NCI-H2196 treated with DMSO at 0.1 percent for 48 hours (cell line): ENCODE data around the gene TMEM87A.

ENCODE experiments used
- DNase-seq: peaks from one replicate; lab custom pipeline; 2025; ENCODE audit not compliant: unreplicated experiment; lab: John Stamatoyannopoulos, UW

The TMEM87A gene

DNA sequence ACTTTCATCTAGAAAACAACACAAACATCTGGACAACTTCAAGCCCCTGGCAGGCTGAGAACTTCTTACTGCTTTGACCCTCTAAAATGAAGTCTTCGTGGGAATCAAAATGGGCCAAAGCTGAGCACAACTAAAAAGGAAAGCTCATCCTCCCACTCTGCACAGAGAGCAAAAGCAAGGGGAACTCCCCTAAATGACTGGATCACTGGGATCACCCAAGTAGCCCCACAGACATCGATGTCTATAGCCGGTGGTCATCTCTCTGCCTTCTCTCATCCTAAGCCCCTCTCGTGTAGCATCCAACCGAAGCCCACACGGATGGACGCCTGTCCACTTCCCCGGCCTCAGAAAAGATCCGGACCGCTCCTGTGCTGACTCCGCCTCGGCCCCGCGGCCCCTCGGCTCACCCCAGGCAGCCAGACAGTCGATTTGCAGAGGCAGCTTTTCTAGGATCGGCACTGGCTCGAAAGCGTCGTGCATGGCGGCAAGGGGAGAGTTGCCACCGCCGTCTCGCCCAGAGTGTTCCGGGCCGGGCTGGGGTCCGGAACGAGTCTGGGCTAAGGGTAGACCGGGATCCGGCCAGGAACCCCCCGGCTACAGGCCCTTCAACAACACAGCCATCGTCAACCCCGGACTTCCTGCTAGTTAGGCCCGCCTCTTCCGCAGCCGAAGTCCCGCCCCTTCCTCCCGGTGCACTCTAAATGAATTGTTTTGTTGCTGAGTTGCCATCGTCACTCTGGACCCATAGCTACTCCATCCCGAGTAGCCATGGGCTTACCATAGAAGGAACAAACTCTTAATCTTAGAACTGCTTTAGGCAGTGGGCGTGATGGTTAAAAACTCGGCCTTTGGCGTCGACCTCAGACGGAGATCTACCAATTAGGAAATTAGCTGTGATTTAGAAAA is 65.3 kb downstream of the TMEM87A start, which contains the start of gene VPS39:
Gene VPS39 (minus strand): TSS at position 631 of the 906 bp plus-strand sequence. CDS start 151 bp downstream, at position 480.
- peak; percentile 56 for DNase-seq

DNA sequence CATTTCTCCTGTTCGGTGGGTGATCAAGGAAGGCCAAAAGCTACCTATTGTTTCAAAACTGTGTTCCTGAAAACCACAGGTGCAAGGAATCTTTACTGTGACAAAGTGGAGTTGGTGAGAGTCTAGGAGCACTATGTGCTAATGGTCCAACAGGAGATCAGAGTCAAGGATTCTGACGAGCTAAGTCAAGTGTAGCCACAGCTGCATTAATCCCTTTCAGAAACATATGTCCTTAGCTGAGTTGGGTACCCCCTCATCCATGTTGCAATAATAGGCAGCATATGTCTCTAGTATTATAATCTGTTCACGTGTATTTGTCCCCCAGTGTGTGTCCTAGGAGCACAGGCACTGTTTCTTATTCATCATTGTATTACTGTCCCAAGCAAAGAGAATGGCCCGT is 66.8 kb downstream of the TMEM87A start:
- no peak for DNase-seq

DNA sequence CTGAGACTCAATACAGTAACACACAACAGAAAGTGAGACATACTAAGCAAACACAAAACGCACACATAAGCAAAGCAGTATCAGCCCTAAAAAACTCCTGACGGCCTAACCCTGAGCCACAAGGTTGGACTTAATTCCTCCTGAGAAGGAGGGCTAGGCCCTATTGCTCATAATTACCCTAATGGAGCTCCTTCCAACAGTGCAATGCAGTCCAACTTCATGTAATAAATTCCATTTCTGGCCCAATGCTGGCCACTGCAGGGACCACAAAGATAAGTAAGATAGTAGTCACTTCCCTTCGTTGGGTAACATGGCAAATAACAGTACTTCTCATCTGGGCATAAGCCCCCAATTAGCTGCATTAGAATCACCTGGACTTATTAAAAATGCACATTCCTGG is 69.3 kb downstream of the TMEM87A start:
- no peak for DNase-seq

DNA sequence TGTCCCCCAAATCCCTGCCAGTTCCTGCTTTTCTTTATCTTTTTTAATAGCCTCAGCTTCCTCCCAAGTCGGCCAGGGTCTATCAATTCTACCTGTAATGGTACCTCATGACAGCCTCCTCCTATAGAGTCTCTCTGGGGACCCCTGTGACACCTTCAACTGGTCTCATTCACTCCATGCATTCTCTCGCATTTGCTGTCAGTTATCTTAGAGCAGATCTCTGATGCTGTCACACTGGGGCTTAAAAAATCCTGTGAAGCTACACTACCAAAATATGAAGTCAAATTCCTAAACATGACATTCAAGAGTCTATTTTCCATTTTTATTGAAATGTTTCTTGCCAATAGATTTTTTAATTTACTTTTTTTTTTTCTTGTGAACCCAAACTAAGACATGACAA is 70.6 kb downstream of the TMEM87A start:
- no peak for DNase-seq

DNA sequence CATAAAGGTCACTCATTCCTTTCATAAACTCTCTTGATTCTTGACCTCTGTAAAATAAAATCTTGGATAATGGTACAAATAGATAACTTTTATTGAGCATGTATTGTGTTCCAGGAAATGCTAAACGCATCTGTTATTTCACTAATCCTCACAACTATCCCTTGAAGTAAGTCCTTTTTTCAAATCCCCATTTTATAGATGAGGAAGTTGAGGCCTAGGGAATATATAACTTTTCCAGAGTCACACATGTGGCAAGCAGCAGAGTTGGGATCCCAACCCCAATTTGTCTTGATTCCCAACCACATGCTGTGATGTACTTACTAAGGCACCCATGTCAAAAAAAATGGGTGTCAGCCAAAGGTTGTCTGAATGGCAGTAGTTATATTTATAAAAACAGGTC is 71.4 kb downstream of the TMEM87A start:
- DNase-seq = no peak

DNA sequence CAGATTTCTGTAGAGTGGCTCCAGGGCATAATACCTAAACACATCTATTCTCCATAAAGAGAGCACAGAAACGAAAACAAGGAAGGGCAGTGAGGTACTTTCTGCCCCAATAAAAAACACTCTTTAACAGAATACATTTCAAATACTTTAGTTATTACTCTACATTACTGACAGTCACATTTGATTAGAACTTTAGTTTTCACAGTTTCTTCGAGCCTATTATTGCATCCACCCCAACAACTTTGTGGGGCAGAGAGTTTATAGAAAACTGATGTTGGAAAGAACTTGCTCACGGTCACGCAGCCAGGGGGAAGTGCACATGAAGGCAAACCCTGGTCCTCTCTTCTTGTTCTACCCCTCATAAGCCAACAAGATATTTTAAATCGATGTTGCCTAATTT is 74.1 kb downstream of the TMEM87A start:
- no peak for DNase-seq

DNA sequence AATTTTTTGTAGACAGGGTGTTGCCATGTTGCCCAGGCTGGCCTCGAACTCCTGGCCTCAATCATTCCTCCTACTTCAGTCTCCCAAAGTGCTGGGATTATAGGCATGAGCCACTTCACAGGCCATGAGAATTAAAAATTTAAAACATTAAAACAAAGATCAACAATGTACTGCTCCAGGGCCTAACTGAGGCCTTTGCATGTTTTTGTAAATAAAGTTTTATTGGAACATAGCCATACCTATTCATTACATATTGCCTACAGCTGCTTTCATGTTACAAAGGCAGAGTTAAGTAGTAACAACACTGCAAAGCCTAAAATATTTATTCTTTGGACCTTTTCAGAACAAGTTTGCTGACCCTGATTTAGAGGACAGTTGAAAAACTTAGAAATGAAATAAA is 74.7 kb downstream of the TMEM87A start:
- no peak for DNase-seq

DNA sequence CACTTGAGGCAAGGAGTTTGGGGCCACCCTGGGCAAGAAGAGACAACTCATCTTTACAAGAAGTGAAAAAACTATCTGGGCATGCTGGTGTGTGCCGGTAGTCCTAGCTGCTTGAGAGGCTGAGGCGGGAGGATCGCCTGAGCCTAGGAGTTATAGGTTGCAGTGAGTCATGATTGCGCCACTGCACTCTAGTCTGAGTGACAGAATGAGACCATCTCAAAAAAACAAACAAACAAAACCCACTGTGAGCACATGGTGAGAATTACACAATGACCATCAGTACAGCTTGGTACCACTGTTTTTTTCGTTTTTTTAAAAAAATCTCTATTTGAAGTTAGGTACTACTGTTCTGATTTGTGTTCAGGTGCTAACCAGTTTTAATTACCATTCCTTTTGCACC is 78.7 kb downstream of the TMEM87A start:
- no peak for DNase-seq

DNA sequence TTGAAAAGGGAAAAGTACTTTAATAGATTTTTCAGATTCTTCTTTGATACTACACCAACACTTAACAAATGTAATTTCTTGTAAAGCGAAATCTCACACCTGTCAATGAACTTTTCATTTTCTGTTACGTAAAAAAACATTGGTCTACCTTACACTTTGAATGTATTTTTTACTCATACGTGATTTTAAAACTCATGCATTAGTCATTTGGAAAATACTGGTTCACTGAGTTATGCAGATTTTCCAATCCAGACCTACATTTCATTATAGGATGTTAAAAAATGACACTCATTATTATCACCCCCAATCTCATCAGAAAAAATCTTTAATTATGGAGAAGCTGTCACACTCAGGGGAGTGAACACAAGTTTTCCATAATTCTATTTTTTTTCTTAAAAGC is 79.8 kb downstream of the TMEM87A start:
- DNase-seq = no peak

DNA sequence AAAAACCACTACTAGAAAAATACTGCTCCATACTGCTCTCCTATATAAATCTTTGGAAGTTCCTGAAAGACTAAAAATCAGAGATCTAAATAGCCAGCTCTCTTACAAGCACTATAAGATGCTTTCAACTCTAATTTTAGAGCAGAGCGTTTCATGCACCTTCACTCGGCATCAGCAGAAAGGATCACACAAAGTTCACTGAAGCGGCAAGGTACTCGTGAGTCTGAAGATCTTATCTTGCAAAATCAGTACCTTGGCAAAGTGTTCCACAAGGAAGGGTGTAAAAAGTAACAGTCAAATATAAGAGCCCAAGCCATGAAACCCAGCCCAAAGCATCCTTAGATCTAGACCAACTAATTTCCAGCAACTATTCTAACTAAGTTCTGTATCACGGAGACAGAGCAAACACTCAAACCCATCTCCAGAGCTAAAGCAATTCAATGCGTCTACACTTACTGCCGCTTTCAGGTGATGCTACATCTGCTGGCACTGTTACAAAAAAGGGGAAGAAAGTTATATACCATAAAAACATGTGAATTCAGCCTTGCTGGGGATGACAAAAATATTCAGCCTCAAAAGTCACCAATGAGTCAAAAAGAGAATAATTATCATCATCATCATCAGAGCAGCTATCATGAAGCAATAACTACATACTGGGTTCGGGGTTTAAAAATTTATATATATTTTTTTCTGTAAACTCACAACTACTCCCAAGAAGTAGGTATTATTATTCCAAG is 81.5 kb downstream of the TMEM87A start:
- no peak for DNase-seq

DNA sequence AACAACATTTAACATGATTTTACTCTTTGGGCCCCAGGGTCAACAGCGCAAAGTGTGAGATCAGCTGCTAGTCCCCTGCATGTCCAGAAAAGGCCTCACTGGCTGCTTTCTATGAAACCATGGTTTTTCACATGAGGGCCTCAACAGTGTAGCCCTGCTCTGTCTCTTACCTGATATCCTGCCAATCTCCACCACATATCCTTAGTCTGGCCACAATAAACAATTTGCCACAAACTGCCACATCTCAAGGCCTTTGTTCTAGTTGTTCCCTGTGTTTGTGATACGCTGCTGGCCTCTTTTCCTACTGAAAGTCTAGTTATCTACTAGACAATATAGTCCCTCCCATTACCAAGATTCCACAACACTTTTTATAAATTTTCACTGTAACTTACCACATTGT is 82.9 kb downstream of the TMEM87A start:
- DNase-seq = no peak

DNA sequence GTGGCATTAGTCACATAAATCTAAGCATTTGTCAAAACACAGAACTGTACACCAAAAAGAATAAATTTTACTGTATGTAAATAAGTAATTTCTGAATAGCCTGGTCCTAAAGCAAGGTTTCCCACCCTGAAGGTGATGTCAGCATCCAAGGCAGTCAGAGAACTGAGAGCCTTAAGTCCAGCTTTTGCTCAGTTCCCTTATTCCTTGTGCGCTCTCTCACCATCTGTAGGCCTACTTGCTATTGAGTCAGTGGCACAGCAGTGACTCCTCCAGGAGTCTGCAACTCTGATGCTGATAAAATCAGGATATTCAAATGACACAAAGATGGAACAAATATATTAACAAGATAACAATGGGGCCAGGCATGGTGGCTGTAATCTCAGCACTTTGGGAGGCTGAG is 87.4 kb downstream of the TMEM87A start:
- DNase-seq = no peak

DNA sequence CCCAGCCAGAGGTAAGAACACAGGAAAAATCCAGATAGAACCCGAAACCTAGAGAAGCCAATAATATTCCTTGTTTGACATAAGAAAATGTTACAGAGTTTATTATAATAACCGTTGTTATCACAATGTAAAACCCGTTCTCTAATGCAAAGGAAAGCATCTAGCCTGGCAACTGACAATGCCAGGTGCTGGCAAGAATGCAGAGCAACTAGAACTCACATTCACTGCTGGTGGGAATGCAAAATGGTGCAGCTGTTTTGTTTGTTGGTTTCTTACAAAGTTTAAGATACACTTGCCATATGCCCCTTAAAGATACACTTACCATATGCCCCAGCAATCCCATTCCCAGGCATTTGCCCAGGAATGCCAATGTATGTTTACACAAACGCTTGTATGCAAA is 88.5 kb downstream of the TMEM87A start:
- no peak for DNase-seq

DNA sequence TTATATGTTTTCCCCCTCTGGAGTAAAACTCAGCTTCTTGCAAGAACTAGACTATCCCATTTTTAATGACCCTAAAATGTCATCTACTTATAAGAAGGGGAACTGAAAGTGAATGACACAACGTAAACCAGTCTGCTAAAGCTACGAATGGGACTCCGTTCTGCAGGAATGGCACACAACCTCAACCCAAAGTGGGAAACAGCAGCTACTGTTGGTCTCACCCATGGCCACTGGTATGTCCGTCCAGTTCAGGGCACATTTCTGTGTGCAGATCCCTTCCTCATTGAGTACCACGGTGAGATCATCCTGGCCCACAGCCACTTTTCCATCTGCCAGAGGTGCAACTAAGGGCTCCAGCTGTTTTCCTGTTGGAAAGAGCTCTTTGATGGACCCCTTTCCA is 88.9 kb downstream of the TMEM87A start:
- no peak for DNase-seq

DNA sequence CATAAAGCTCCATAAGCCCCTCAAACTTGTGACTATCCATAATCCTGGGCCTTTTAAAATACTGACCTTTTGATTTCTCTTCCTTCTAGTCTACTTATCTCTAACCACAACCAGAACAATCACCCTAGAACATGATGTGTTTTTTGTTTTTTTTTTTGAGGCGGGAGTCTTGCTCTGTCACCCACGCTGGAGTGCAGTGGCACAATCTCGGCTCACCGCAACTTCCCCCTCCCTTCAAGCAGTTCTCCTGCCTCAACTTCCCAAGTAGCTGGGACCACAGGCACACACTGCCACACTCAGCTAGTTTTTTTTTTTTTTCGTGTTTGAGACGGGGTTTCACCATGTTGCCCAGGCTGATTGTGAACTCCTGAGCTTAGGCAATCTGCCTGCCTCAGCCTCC is 90.3 kb downstream of the TMEM87A start:
- DNase-seq = no peak

DNA sequence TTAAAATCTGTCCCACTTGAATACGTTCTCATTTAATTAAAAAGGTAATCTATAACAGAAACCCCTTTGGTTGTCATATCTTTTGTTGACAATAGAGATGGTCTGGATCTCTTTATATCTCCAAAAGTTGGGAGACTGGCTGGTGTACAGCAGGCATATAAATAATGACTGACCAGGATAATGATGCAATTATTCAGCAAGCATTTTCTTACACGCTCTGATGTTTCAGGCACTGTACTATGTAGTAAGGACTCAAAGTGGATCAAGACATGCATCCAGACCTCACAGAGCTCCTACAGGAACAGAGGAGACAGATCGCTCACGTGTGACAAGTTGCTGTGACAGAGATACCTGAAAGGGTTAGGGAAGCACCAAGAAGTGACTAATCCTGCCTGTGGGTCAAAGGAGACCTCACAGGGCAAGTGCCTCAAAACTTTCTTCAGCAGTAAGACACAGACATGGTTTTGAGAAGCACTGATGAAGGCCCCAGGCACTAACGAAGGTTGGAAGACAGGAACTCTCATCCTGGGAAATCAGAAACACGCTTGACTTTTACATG is 90.8 kb downstream of the TMEM87A start:
- DNase-seq = no peak

DNA sequence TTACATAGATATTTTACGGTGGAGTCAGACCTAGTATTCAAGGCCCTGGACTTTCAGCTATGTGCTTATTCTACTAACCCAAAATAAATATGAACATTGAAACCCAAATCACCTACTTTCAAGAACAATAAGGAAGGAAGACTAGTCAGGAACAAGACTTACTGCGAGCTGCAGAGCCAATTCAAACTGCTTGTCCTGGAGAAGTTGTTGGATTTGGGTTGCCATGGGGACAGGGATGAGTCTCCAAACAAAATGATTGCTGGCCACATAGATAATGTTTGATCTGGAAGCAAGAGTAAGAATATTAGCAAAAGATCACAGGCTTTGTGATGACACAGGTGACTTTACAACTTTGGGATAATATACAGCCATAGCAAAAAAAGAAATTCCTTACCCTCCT is 95.2 kb downstream of the TMEM87A start:
- DNase-seq = no peak

DNA sequence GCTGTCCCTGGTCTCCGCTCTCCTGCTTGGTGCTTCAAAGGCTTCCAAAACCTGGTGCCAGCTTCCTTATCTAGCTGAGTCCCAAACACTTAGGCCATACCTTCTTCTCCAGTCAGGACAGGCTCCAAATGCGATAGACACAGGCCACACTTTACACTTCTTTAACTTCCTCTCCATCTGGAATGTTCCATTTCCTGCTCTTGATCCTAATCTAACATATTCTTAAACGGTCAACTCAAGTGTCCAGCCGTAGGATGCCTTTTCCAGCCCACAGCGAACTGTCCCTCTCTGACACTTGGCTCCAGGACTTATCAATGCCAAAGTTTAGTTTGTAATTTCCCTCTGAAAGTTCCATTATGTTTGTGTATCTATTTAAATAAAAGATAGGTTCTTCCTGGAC is 97.6 kb downstream of the TMEM87A start:
- no peak for DNase-seq

DNA sequence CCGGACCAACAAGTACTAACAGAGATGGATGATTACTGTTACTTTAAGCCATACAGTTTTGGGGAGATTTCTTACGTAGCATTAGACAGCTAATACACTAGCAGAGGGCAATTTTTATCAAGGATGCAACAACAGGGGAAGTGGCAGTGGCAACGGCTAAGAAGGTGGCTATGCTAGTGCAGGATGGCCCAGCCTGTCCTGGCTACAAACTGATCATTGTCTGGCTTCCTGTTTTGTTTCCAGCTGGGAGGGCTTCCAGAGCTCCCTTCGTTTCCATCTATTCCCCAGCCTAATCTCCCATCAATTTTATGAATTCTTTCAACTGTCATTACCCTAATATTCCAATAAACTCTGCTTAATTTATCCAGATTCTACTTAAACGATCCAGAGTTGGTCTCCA is 100.8 kb downstream of the TMEM87A start:
- DNase-seq = no peak

DNA sequence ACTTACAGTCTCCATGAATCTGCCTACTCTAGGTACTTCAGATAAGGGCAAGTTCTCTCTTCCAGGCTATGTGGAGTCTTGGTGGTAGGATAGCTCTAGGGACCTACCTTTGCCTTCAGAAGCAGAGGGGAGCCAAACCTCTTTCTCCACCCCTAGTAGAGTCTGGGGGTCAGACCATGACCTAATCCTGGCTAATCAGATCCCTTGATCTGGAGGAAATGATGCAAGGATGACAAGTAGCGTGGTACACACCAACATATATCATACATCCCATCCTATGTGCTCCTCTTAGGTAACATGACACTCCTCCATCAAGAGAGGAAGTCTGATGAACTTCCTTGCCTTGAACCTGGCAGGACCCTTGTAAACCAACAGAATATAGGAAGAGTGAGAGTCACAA is 101.4 kb downstream of the TMEM87A start:
- DNase-seq = no peak

DNA sequence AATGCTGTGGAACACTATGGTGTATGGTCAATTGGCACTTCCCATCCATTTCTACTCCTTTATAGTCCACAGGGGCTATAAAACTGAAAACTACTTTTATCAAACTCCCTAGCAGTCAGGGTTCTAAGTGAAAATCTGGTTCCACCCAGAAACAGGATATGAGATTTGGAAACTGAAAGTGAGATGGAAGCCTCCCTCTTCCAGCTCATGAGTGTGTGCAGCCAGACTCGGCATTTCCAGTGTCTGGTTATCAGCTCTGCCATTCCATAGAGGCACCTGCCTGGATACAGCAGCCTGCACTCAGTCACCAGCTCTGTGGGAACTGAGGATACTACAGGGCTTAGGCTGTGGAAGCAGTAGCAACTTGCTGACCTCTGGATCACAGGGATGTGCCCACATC is 102.1 kb downstream of the TMEM87A start:
- DNase-seq = no peak
